ENCODE data around the gene SNRPB.

- no peak for TF ChIP-seq POLR2A (IDR thresholded peaks at IDR 0.05; ENCODE audit: low read length)
- TF ChIP-seq GATA1 (IDR thresholded peaks at IDR 0.05; ENCODE audit: low read depth, low read length), result no peak
Observed at GRCh38 chr20:2429051-2429450, 41.5 kb downstream of the SNRPB start.
